ENCODE data around the gene CDC23. TPM values are rescaled to one million over a fixed set of nuclear protein-coding genes. Genes with fewer than 3 reads are reported as not detected.

Gene CDC23, protein sequence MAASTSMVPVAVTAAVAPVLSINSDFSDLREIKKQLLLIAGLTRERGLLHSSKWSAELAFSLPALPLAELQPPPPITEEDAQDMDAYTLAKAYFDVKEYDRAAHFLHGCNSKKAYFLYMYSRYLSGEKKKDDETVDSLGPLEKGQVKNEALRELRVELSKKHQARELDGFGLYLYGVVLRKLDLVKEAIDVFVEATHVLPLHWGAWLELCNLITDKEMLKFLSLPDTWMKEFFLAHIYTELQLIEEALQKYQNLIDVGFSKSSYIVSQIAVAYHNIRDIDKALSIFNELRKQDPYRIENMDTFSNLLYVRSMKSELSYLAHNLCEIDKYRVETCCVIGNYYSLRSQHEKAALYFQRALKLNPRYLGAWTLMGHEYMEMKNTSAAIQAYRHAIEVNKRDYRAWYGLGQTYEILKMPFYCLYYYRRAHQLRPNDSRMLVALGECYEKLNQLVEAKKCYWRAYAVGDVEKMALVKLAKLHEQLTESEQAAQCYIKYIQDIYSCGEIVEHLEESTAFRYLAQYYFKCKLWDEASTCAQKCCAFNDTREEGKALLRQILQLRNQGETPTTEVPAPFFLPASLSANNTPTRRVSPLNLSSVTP
- 13.1 and 16.7 TPM in 2 replicates for total RNA-seq

DNA sequence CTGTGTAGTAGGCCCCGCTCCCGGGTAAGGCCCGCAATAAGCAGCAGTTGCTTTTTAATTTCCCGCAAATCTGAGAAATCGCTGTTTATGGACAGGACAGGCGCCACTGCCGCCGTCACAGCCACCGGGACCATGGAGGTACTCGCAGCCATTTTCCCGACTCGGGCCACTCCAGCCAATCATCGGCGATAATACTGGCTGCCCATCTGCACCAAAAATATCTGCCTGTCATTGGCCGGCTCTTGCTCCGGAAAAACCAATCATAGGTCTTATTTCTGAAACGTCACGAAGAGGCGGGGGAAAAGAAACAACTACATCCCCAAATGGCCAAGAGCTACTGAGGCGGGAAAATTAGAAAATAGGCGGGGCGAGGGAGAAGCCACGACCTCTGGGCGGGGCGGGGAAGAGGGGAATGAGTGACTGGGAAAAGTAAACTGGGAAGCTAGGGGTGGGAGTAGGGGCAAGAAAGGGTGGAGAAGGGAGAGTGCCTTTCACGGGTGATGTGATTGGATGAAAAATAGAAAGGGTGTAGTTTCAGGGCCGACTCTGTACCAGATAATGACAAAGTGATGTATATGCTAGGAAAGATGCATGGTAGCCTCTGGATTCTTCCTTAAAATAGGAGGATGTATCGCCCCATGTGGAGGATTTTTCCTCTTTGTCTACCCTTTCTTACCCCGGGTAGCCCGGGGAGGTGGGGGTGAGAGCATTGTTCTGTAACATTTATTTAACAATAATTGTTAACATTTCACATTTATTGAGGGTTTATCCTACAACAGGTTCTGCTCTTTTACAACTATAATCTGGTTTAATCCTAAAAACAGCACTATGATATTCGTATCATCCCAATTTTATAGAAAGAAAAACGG is at the start of gene CDC23:
Gene CDC23 (minus strand): TSS at position 163 of the 869 bp plus-strand sequence. CDS start 11 bp downstream, at position 152.

DNA sequence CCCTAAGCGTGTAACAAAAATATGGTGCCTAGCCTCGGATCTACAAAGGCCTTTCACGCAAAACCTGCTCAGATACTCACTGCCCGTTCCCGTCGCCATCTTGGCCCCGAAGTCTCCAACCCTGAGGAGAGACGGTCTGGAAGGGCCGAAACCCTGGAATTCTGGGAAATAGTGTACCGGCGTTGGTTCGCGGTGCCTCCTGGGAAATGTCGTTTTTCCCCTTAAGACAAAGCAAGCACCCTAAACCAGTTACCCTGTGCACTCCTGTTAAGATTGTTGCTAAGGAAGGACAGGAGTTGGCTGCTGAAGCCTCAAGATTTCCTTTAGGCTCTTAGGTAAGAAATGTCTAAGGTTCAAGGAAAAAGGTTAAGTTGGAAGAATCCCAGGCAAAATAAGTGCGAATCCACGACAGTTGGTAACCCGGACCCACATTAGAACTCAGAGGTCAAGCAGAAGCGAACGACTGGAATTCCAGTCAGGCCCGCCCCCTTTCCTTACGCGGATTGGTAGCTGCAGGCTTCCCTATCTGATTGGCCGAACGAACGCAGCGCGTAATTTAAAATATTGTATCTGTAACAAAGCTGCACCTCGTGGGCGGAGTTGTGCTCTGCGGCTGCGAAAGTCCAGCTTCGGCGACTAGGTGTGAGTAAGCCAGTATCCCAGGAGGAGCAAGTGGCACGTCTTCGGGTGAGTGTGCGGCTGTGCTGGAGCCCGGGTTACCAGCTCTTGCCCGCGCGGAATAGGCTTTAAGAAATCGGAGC is 34.4 kb downstream of the CDC23 start, which contains the start of the genes BRD8 and KIF20A:
Gene BRD8 (minus strand): TSS at position 115 of the 761 bp plus-strand sequence. CDS start 16 bp downstream, at position 99.
Gene KIF20A (plus strand): TSS at position 597 of the 761 bp plus-strand sequence. CDS start 569 bp downstream, outside the sequence.

DNA sequence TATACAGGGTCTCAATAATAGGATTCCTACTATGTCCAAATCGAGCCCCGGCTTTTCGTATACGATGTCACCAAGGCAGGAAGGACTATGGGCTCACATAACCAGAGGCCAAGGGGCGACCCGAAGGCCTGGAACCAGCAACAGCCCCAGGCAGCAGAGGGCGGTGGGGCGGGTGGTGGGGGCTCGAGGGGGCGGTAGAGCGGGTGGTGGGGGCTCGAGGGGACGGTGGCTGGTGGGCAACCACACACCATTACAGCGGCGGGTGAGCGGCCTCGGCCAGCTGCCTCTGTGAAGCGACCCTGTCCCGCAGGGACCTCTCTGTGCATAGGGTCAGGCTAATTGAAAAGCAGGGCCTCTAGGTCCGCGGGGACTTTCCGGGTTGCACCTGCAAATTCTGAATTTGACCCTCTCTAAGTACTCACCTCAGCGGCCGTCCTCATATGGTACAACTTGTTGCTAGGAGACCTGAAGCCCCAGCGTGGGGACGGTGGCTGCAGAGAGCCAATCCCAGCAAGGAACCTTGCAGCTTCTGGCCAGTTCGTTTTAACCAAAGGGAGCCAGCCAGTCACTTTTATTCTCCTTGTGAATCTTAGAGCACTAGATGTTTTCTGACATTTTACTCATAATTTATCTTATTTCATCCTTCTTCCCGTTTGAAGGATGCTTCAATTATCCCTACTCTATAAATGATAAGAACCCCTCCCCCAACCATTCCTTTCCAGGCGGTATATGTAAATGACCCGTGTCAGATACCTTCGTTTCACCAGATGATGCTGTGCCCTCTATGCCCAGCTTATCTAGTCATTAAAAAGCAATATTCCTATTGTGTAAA is 74.0 kb downstream of the CDC23 start, which contains the start of gene NME5:
Gene NME5 (minus strand): TSS at position 480 of the 832 bp plus-strand sequence. CDS start 648 bp downstream, outside the sequence.

Other genes starting within 250 kb of the CDC23 start
- 16.4 and 17.9 TPM in 2 replicates for gene FAM13B, start 180.2 kb downstream of the CDC23 start, total RNA-seq
- not detected in 2 replicates for gene WNT8A, start 129.3 kb downstream of the CDC23 start, total RNA-seq
- gene NME5, start 73.9 kb downstream of the CDC23 start, total RNA-seq, result 2.7 and 3.9 TPM in 2 replicates
- 43.0 and 56.2 TPM in 2 replicates for gene BRD8, start 34.7 kb downstream of the CDC23 start, total RNA-seq
- 4.0 and 10.2 TPM in 2 replicates for gene KIF20A, start 34.2 kb downstream of the CDC23 start, total RNA-seq
- gene GFRA3, start 61.3 kb upstream of the CDC23 start, total RNA-seq, result 0.09 TPM in 1 of 2 replicates, not detected in the other
- 0.26 and 1.1 TPM in 2 replicates for gene CDC25C, start 118.5 kb upstream of the CDC23 start, total RNA-seq
- 32.0 and 41.1 TPM in 2 replicates for gene FAM53C, start 124.9 kb upstream of the CDC23 start, total RNA-seq
- 34.8 and 40.2 TPM in 2 replicates for gene KDM3B, start 139.4 kb upstream of the CDC23 start, total RNA-seq
- gene REEP2, start 225.7 kb upstream of the CDC23 start, total RNA-seq, result 9.8 and 16.4 TPM in 2 replicates

Data from bronchial smooth muscle cell (primary cell).